ENCODE measurements around the gene ZNF23. TPM values are rescaled to one million over a fixed set of nuclear protein-coding genes. Genes with fewer than 3 reads are reported as not detected.

The ZNF23 gene
- total RNA-seq, 1 experiment from 2014 or later = 11.1 TPM

GRCh38 chr16:71428883-71429282, 33.2 kb downstream of the ZNF23 start:
- Histone ChIP-seq H3K79me2 (ENCODE audit: insufficient read depth, low read length) (no peaks in the 10 kb centered on the region), H3K9me3 (ENCODE audit: control insufficient read depth in 1 of 2, insufficient read depth in 1 of 2, low read depth in 1 of 2, low read length in 2 of 2) (peaks cover 0 to 7% of the 10 kb centered on the region in 2 experiments; a peak in 1 of 4 replicates), H3K36me3 (ENCODE audit: control insufficient read depth in 1 of 2, insufficient read depth in 2 of 2, low read length in 2 of 2) (no peaks in the 10 kb centered on the region), H3K27ac (ENCODE audit: low read depth, low read length) (no peak overlapping the region), H3K9me2 (ENCODE audit: insufficient read depth) (no peaks in the 10 kb centered on the region), H4K20me1 (ENCODE audit: insufficient read depth) (no peaks in the 10 kb centered on the region), H3K4me2 (ENCODE audit: low read length) (no peak overlapping the region), H3K4me1 (ENCODE audit: control insufficient read depth in 1 of 2, insufficient read depth in 2 of 2, low read length in 2 of 2) (peaks cover 4 to 14% of the 10 kb centered on the region in 2 experiments; a peak in 3 of 4 replicates), H3K4me3 (replicated peaks in 1 of 2; ENCODE audit: low read depth in 1 of 2, low read length in 2 of 2) (no peak overlapping the region), H2AFZ (ENCODE audit: low read depth, low read length, poor library complexity, severe bottlenecking) (no peak overlapping the region), H3K27me3 (ENCODE audit: insufficient read depth, low read length) (no peaks in the 10 kb centered on the region), H3K9ac (ENCODE audit: low read length) (no peak overlapping the region)
- ATAC-seq = no peak
- no peak for DNase-seq (ENCODE audit: low read depth, low spot score)
- ChIA-PET RAD21 (ENCODE audit: low non-redundant PET in 1 of 2, low total read pairs in 2 of 2, uncharacterized antibody in 2 of 2, unreplicated experiment in 2 of 2) (no interaction called here), CTCF (no interaction called here), POLR2A (no interaction called here)
- TF ChIP-seq, protein P1, sequence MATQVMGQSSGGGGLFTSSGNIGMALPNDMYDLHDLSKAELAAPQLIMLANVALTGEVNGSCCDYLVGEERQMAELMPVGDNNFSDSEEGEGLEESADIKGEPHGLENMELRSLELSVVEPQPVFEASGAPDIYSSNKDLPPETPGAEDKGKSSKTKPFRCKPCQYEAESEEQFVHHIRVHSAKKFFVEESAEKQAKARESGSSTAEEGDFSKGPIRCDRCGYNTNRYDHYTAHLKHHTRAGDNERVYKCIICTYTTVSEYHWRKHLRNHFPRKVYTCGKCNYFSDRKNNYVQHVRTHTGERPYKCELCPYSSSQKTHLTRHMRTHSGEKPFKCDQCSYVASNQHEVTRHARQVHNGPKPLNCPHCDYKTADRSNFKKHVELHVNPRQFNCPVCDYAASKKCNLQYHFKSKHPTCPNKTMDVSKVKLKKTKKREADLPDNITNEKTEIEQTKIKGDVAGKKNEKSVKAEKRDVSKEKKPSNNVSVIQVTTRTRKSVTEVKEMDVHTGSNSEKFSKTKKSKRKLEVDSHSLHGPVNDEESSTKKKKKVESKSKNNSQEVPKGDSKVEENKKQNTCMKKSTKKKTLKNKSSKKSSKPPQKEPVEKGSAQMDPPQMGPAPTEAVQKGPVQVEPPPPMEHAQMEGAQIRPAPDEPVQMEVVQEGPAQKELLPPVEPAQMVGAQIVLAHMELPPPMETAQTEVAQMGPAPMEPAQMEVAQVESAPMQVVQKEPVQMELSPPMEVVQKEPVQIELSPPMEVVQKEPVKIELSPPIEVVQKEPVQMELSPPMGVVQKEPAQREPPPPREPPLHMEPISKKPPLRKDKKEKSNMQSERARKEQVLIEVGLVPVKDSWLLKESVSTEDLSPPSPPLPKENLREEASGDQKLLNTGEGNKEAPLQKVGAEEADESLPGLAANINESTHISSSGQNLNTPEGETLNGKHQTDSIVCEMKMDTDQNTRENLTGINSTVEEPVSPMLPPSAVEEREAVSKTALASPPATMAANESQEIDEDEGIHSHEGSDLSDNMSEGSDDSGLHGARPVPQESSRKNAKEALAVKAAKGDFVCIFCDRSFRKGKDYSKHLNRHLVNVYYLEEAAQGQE (IDR thresholded peaks at IDR 0.05; ENCODE audit: low read depth) = no peak
- no peak for TF ChIP-seq ZNF274 (IDR thresholded peaks at IDR 0.05; ENCODE audit: low read depth, low read length)
- TF ChIP-seq, protein P2, sequence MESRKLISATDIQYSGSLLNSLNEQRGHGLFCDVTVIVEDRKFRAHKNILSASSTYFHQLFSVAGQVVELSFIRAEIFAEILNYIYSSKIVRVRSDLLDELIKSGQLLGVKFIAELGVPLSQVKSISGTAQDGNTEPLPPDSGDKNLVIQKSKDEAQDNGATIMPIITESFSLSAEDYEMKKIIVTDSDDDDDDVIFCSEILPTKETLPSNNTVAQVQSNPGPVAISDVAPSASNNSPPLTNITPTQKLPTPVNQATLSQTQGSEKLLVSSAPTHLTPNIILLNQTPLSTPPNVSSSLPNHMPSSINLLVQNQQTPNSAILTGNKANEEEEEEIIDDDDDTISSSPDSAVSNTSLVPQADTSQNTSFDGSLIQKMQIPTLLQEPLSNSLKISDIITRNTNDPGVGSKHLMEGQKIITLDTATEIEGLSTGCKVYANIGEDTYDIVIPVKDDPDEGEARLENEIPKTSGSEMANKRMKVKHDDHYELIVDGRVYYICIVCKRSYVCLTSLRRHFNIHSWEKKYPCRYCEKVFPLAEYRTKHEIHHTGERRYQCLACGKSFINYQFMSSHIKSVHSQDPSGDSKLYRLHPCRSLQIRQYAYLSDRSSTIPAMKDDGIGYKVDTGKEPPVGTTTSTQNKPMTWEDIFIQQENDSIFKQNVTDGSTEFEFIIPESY (IDR thresholded peaks at IDR 0.05; ENCODE audit: extremely low read depth, insufficient replicate concordance, low read length) = no peak
- no TSS peak for BruUV-seq (replicated peaks)
- intact Hi-C loops (cut with micrococcal nuclease) = no loop called here

All from HCT116 (cell line).